ENCODE data around the gene DUSP8. TPM values are rescaled to one million over a fixed set of nuclear protein-coding genes. Genes with fewer than 3 reads are reported as not detected.

DUSP8 gene
- total RNA-seq, 1 experiment from 2014 or later: 14.0 TPM

GRCh38 chr11:1553808-1554594, 18.1 kb downstream of the DUSP8 start:
- peak; percentile 83 for DNase-seq
- Mint-ChIP-seq H3K36me3 (ENCODE audit: insufficient read depth, unreplicated experiment) (peaks cover 24% of the 10 kb centered on the region), H3K4me1 (ENCODE audit: low read depth, unreplicated experiment) (peaks cover 22% of the 10 kb centered on the region), H3K9me3 (ENCODE audit: low read depth, unreplicated experiment) (no peaks in the 10 kb centered on the region), H3K27ac (ENCODE audit: unreplicated experiment) (peak overlapping the region; percentile 20), H3K4me3 (ENCODE audit: low read depth, unreplicated experiment) (peak overlapping the region; percentile 42), H3K27me3 (ENCODE audit: unreplicated experiment) (peaks cover 26% of the 10 kb centered on the region)
- intact Hi-C loops (cut with micrococcal nuclease; ENCODE audit: unreplicated experiment): loop anchor here (2.0 kb wide), 1 partner anchor 21 kb away; no protein-coding TSS in a partner anchor
- CTCF ChIA-PET: interaction anchor here (0.7 to 3.5 kb wide), 3 partner anchors 12 to 713 kb away, joined by 3 to 39 read pairs (median 6); no protein-coding TSS in a partner anchor
- peak; percentile 57 for TF ChIP-seq CTCF (IDR thresholded peaks at IDR 0.05; ENCODE audit: unreplicated experiment)
- BruUV-seq (replicated peaks): no TSS peak

- no TSS peak for BruUV-seq (replicated peaks)
- intact Hi-C loops (cut with micrococcal nuclease; ENCODE audit: unreplicated experiment): no loop called here
- Mint-ChIP-seq H3K9me3 (ENCODE audit: low read depth, unreplicated experiment) (no peaks in the 10 kb centered on the region), H3K36me3 (ENCODE audit: insufficient read depth, unreplicated experiment) (peaks cover 12% of the 10 kb centered on the region), H3K27ac (ENCODE audit: unreplicated experiment) (no peak overlapping the region), H3K27me3 (ENCODE audit: unreplicated experiment) (peaks cover 45% of the 10 kb centered on the region), H3K4me1 (ENCODE audit: low read depth, unreplicated experiment) (peaks cover 13% of the 10 kb centered on the region), H3K4me3 (ENCODE audit: low read depth, unreplicated experiment) (no peak overlapping the region)
- CTCF ChIA-PET: interaction anchor here (0.9 to 1.2 kb wide), 2 partner anchors 16 to 25 kb away, joined by 3 read pairs; no protein-coding TSS in a partner anchor
- no peak for DNase-seq
- TF ChIP-seq CTCF (IDR thresholded peaks at IDR 0.05; ENCODE audit: unreplicated experiment): no peak
Measured at GRCh38 chr11:1549338-1550330, 22.4 kb downstream of the DUSP8 start.

- intact Hi-C loops (cut with micrococcal nuclease; ENCODE audit: unreplicated experiment): no loop called here
- BruUV-seq (replicated peaks): TSS peak; percentile 58
- peak; percentile 78 for DNase-seq
- no peak for TF ChIP-seq CTCF (IDR thresholded peaks at IDR 0.05; ENCODE audit: unreplicated experiment)
- CTCF ChIA-PET: interaction anchor here (0.7 to 1.5 kb wide), 7 partner anchors 10 to 452 kb away, joined by 3 to 8 read pairs (median 4); no protein-coding TSS in a partner anchor
- peaks cover 11% of the 10 kb centered on the region for H3K36me3 Mint-ChIP-seq (ENCODE audit: insufficient read depth, unreplicated experiment)
- no peaks in the 10 kb centered on the region for H3K9me3 Mint-ChIP-seq (ENCODE audit: low read depth, unreplicated experiment)
- peak overlapping the region; percentile 62 for H3K4me3 Mint-ChIP-seq (ENCODE audit: low read depth, unreplicated experiment)
- H3K4me1 Mint-ChIP-seq (ENCODE audit: low read depth, unreplicated experiment): peaks cover under 1% of the 10 kb centered on the region
- H3K27me3 Mint-ChIP-seq (ENCODE audit: unreplicated experiment): peaks cover 45% of the 10 kb centered on the region
- peak overlapping the region; percentile 71 for H3K27ac Mint-ChIP-seq (ENCODE audit: unreplicated experiment)
Measured at GRCh38 chr11:1548221-1549070, 23.6 kb downstream of the DUSP8 start.
